ENCODE results near the gene KHNYN.

Gene KHNYN

DNA sequence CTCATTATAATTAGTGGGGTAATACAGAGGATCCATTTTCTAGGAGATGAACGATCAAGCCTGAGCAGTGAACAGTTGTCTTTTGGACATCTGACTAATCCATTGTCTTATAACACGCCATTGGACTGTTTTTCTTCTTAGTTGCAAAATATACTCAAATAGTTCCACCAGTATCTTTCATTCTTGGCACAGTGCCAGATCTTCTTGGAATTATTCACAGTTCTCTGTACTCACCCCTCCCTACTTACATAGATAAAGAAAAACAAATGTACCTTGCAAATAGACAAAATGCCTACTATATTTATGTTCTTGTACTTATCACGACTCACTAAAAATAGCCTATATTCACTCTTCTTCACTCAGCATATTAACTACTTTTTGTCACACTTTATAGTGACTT is 4.0 kb upstream of the KHNYN start:
- peak; percentile 56 for DNase-seq

DNA sequence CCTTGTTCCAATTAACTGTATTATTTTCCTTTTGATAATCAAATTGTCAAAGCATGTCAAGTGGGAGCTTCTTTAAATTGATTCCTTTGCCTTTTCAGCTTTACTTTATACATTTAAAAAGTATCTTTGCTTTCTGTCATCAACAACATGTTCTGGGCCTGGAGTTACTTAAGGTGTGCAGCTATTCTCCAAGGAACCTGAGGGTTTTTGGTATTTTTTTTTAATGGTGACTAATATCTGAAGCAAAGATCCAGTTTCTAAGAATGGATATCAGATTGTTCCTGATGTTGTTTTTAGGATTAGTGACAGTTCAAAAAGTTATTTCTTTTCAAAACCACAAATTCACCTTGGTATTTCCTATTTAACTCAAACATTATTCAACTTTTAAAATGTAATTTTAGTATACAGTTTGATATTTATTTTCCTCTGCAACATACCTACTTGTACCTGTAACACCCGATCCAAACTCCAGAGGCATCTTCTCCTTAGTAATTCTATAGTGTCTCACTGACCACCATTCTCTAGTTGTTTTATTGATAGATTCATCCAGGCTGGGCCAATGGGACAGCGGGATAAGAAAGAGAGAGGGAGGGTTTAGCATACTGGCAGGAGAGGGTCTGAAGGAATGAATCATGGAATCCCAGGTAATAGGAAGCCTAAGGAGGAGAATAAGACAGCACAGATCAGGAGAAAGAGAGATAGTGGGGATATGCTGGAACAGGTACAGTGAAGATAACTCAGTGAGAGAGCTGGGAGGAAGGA is 3.4 kb upstream of the KHNYN start:
- peak; percentile 4 for DNase-seq

DNA sequence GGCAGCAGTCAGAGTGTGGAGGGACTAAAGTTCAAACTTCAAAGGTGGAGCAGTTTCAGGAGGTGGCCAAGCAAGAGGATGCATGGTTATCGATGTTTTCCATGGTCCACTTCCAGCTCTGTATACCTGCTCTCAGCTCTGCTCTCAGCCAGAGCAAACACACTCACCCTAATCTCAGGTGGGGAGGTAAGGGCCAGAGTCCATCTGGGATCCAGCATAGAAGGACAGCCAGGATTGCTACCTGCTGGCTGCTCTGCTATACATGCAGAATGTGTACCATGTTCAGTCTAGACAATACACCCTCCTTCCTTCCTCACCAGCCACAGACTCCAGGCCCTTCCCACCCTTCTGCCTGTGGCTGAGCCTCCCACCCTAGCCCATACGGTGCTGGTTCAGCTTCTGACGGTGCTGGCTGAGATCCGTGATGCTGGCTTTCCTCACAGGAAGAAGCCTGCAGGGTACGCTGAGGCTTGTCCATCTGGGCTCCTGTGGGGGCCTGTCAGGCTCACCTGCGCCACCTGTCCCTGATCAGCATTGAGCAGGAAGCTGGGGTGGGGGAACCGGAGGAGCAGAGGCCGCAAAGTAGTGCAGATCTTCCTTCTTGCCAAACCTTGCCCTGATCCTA is 2.7 kb upstream of the KHNYN start:
- DNase-seq = no peak

DNA sequence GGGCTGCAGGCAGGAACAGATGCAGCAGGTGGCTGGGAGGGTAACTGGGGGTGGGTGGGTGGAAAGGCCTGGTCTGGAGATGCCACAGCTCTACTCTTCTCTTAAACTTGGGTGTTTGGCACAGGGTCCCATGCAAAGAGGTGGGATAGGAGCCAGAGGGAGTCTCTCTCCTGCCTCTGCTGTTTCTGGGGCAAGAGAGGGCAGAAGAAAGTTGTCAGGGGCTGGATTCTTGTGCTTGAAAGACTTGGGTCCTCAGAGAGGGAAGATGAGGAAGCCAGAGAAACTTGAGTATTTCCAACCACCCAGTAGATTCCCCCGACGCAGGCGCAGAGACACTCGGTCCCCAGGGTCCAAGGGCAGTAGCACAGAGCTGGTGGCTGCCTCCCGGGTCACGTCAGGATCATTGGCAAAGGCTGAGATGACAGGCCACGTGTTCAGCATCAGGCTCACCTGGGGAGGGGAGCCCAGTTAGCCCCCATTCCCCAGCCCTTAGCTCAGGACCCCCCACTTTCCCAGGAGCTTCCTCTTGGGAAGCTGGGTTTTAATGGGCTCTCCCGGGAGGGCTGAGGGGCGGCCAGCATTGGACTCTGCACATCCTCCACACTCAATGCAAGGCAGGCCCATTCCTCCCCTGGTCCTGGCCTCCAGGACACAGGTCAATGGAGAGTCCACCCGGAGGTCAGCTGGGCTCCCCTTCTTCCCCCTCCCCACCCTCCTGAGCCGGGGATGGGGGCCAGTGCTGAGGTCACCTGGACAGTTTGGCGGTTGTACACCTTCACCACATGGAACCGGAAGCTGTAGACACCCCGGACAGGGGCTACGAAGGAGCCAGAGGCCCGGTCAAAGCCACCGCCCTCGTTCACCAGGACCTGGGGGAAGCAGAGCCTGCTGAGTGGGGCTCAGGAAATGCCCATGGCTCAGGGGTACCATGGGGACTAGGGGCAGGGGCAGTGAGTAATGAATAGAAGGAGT is 1.9 kb upstream of the KHNYN start:
- DNase-seq = no peak

DNA sequence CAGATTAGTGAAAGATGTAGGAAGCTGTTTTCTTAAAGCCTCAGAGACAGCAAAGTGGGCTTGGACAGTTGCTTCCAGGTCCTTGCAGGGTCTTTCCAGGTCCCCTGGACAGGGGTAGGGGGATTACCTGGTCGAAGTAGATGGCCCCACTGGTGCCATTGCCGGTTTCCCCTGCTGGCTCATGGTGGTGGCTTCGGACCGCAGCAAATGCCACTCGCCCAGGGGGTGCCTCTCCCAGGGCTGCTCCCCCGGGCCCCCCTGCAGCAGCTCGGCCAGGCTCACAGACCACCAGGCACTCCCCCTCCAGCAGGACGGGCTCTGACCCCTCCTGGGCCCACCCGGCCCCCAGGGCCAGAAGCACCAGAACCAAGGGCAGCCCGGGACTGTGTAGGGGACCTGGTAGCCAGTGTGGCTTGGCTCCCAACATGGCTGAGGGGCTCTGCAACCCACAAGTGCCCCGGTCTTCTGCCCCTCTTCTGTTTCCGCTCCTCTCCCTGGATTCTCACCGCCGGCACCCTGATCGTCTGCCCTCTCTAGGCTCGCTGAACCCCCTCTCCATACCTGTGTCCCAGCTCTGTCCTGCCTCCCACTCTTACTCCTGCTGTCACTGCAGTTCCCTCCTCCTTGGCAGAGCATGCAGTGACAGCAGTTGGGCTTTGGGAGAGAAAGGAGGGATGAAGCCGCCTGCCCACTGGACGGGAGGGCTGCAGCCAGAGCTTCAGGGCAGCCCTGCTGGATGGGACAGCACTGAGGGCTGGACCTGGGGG is 943 bp upstream of the KHNYN start:
- DNase-seq = no peak

DNA sequence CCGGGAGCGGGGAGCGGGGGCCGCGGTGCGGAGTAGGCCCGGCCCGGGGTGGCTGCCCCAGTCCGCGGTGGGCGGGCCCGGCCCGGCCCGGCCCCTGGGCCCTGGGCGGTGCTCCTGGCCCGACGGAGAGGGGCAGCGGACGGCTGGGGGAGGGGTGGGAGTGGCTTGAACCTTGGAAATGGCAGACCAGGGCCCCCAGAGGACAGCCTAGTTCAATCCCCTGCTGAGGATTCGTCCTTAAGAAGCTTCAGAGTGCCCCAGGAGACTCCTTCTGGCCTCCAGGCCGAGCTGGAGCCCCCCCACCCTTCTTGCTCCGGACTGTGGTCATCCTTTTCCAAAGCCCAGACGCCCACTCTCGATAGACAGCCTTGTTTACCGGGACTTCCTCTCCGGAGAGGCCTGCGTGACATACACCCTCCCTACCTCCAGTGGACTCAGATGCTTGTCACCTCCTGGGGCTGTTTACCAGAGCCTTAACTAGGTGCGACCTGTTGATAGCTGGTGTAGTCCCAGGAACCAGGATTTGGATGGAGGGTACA is 458 bp downstream of the KHNYN start:
- DNase-seq = peak; percentile 71

DNA sequence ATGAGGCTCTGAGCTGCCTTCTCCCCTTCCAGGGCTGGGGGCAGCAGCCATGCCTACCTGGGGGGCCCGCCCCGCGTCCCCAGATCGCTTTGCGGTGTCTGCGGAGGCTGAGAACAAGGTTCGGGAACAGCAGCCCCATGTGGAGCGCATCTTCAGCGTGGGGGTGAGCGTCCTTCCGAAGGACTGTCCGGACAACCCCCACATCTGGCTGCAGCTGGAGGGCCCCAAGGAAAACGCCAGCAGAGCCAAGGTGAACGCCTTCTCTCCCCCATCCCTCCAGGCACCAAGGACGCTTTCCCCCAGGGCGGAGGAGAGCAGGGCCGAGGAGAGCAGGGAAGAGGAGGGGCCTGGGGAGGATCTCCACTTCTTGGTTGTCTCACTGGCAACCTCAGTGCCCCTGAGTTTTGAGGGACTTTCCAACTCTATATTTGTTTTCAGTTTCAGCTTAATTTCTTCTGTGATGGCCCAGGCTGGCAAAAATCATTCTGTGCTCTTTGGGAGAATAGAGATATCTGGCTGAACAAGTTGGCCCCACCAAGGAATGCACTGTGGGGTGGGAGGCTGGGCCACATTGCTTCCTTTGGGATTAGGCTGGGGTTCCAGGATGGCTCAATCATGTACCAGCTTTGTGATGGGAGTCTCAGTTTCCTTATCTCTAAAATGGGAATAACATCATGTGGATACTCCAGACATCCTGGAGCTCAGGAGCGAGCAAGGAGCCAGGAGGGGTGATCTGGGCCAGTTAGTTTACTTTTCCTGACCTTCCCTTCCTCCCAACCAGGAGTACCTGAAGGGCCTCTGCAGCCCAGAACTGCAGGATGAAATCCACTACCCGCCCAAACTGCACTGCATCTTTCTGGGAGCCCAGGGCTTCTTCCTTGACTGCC is 1.2 kb downstream of the KHNYN start:
- peak; percentile 60 for DNase-seq

DNA sequence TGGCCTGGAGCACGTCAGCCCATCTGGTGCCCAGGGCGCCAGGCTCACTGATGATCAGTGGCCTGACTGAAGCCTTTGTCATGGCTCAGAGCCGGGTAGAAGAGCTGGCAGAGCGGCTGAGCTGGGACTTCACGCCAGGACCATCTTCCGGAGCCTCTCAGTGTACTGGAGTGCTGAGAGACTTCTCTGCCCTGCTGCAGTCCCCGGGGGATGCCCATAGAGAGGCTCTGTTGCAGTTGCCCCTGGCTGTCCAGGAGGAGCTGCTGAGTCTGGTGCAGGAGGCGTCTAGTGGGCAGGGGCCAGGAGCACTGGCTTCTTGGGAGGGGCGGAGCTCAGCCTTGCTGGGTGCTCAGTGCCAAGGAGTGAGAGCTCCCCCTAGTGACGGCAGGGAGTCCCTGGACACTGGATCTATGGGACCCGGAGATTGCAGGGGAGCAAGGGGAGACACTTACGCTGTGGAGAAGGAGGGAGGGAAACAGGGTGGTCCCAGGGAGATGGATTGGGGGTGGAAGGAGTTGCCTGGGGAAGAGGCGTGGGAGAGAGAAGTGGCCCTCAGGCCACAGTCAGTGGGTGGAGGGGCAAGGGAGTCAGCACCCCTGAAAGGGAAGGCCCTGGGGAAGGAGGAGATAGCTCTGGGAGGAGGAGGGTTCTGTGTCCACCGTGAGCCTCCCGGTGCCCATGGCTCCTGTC is 2.0 kb downstream of the KHNYN start:
- peak; percentile 90 for DNase-seq

DNA sequence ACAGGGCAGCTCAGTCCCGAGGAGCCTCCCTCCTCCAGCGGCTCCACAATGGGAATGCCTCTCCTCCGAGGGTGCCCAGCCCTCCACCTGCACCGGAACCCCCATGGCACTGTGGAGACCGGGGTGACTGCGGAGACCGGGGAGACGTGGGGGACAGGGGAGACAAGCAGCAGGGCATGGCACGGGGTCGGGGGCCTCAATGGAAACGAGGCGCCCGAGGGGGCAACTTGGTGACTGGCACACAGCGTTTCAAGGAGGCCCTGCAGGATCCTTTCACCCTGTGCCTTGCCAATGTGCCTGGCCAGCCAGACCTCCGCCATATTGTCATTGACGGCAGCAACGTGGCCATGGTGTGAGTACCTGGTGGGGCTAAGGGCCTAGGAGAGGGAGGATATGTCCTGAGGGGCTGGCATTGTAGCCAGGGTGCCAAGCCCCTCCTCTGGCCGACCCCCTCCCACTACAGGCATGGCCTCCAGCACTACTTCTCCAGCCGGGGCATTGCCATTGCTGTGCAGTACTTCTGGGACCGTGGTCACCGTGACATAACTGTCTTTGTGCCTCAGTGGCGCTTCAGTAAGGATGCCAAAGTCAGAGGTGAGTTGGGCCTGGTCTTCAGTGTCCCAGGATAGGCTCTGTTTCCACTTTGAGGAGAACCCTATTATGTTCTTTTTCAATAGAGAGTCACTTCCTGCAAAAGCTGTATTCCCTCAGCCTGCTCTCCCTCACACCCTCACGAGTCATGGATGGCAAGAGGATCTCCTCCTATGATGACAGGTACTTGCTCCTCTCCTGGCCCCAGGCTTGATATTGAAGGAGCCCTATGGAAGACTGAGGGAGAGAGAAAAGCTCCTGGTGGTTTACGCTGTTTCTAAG is 2.7 kb downstream of the KHNYN start:
- DNase-seq = no peak

DNA sequence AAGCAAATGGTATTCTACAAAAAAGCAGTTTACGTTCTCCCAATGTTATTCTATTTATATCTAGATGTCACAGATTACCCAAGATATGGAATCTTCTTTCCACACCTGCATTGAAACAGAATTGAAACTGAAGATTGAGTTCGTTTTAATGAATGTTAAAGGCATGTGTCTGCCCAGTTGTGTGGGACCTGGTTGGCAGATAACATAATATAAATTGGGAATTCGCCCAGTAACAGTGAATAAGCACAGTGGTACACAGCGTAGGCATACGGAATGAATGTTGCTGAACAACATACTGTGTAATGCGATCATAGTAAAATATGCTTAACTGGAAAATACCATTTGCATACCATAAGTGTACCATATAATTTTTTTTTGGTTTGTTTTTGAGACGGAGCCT is 4.3 kb downstream of the KHNYN start:
- DNase-seq = no peak

DNA sequence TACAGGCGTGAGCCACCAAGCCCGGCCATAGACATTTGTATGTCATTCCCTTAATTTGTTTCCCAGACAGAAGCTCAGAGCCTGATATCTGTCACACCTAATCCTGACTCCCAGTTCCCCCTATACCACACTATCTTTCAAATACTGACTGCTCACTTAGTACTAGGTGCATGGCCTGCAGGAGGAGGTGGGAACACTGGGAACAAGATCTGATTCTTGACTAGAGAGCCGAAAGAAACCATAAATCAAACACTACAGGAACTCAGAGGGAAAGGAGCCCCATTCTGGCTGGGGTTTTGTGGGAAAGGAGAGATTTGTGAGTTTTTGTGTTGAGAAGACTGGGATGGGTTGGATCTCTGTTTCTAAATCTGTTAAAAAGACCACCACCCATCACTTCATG is 4.9 kb downstream of the KHNYN start:
- no peak for DNase-seq

DNA sequence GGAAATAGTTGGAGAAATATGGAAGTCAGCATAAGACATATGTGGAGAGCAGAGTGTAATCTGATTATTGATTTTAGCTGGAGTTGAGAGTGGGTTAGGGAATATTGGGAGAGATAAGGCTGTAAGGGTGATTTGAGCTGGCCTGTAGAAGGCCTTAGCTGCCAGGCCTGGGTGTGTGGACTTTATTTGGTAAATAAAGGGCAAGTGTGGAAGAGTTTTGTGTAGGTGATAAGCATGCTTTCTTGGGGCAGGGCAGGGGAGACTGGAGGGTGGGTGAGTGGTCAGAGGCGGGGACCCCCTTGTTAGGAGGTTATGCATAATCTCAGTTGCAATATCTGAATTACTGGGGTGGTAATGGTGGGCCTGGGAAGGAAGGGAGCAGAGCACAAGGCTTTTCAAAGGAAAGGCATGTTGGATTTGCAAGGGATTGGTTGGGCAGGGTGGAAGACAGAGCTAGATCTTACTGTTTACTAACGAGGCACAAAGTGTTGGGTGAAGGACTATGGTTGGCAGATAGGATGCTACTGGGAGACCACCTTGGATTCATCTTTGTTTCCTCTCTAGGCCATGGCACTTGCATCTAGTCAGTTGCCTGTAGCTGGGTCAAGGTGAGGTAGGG is 5.5 kb downstream of the KHNYN start:
- no peak for DNase-seq

DNA sequence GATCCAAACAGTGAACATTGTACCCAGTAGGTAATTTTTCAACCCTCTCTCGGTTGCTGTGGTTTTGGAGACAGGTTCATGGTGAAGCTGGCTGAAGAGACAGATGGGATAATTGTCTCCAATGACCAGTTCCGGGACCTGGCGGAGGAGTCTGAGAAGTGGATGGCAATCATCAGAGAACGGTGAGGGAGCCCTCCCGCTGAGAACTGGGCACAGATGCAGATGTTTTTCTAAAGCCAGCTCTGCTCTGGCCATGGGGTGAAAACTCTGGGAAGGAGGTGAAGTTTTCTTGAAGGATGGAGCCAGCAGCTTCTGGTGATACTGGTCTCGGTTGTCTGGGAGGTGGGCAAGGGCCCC is 6.2 kb downstream of the KHNYN start:
- DNase-seq = no peak

DNA sequence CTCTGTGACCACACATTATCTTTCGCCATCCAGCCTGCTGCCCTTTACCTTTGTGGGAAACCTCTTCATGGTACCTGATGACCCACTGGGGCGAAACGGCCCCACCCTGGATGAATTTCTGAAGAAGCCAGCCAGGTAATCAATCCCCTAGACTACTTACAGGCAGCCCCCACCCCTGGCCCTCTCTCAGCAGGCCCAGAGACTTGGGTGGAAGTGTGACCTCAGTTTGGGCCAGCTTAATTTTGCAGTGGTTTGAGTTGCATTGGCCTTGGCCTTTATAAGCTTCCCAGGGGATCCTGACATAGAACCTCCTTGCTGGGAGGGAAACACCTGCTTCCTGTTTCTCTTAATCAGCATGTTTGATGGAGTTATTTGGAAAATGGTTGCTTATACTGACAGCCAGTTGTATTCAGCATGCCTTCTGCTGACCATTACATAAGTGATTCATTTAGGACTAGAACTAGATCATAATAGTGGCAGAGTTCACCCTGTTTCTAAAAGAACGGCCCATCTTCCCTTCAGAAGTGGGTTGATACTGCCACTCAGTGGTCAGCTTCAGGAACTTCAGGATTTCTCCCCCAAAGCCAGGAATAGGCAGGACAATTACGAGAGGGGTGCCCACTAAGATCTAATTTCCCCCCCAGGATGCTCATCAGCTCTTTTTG is 6.7 kb downstream of the KHNYN start:
- DNase-seq = peak; percentile 84

DNA sequence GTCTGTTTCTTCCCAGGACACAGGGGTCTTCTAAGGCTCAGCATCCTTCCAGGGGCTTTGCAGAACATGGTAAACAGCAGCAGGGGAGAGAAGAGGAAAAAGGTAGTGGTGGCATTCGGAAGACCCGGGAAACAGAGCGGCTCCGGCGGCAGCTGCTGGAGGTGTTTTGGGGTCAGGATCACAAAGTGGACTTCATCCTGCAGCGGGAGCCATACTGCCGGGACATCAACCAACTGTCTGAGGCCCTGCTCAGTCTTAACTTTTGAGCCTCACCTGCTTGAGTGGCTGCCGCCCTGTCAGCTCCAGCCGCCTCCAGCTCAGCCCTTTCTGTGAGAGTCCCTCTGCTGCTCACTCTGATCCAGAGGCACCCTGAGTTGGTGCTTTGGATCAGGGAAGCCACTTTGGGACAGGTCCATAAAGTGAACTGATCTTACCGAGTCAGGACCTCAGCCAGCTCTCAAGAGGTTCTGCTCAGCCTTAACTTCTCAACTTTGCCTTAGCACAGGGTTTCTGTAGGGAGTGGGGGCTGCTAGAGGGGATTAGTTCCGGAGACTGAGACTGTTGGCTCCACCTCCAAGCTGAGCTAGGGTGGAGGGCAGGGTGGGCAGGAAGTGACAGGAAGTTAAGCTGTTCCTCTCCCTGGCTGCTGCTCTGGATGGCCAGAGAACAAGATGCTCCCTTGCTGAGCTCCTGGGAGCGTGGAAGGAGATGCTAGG is 7.4 kb downstream of the KHNYN start:
- DNase-seq = no peak

DNA sequence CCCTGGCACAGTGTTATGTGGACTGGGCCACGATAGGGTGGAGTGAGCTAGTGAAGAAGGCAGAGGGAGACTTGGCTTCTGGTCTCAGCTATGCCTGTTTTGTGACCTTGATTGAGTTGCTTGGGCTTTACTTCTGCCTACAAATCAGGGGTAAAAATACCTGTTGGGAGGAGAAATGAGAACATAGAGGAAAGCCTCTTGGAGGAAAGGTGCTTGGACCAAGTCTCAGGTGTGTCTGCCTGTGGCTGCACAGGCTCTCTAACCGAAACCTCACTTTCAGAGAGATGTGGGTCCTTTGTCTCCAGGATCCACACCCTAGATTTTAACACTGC is 7.9 kb downstream of the KHNYN start:
- DNase-seq = no peak

DNA sequence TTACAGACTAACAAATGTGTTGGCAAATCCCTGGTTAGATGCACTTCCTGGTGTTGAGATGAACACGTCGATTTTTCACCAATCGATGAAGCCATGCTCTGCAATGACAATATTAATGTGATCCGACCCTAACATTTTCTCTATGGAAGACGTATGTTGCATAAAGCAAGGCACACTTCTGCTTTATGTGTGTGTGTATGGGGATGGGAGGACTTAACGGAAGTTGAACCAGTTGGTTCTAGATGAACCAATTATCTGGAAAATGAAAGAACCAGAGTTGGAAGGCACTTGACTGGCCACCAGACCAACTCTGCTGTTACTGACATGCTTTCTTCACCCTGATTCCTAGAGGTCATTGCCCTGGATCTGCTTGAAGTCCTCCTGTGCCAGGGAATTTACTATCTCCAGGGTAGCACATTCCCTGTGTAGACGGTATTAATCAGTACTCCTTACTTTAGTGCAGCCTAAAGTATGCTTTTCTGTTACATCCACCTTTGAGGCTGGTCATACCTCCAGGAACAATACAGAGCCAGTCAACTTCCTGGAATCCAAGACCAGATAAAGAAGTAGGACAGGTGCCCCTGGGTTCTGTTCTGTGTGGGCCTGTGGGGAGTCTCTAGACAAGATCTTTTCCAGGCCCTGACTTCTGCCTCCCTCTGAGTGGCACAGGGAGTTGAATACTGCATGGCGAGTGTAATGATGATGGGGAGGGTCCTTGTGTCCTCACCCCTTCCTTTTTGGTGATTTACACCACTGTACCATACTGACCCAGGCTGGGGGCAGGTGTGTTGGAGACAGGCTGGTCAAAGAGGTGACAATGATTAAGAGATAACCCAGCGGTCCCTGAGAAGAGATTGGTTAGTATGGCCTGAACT is 8.7 kb downstream of the KHNYN start:
- DNase-seq = no peak

Measured in HCEC 1CT (cell line).